Measurements from ENCODE around the gene TTC34. TPM values are rescaled to one million over a fixed set of nuclear protein-coding genes. Genes with fewer than 3 reads are reported as not detected.

TTC34 gene
- total and polyA plus RNA-seq, 2 of the 4 experiments (the other 2 are of a cell fraction) = under 0.01 to 0.09 TPM

DNA sequence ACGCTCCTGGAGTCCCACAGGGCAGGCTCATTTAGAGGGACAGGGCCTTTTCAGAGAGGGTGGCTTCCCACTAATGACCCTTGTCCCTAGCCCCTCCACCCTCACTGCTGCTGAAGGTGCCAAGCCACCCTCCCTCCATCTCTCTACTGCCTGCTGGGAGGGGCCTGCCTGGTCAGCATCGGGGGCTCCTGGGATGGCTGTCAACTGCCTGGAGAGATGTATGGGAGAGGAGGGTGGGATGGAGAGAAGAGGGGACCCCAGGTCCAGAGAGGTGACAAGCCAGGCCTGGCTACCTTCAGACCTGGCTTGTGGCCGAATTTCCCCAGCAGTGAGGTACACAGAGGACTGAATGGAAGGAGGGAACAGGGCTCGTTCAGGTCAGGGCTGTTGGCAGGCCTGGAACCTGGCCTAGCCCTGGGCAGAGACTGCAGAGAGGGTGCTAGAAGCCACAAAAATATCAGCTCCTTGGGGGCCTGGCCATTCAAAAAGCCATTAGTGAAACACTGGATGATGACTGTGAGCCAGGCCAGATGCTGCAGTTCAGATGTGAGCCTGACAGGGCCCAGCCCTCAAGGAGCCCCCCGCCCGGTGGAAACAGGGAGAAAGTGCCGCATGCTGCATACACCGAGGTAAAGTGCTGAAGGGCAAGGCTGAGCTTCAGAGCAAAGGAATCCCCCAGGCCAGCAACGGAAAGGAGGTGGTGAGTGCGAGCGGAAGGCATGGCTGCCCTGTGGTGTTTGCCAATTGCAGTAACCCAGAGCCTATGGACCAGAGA lies 188.7 kb downstream of the TTC34 start:
- ATAC-seq (ENCODE audit: low read depth) (no peak), DNase-seq (no peak)
- Histone ChIP-seq H3K9ac (ENCODE audit: low read depth, low read length) (no peak overlapping the region), H4K91ac (ENCODE audit: insufficient read depth, low read depth, low read length) (no peak overlapping the region), H3K56ac (ENCODE audit: extremely low read depth, insufficient read depth, low read length) (no peak overlapping the region), H4K5ac (ENCODE audit: low read depth, low read length) (no peak overlapping the region), H2BK120ac (ENCODE audit: low read depth, low read length) (no peak overlapping the region), H2AK5ac (ENCODE audit: low read depth, low read length) (no peak overlapping the region), H3K79me1 (ENCODE audit: low read depth in 1 of 2, low read length in 2 of 2) (no peaks in the 10 kb centered on the region), H4K8ac (ENCODE audit: low read depth in 2 of 2, low read length in 2 of 2) (no peak overlapping the region), H3K9me1 (ENCODE audit: insufficient read depth, low read length) (no peaks in the 10 kb centered on the region), H3K9me3 (ENCODE audit: control insufficient read depth, insufficient read depth, low read length) (0 out of 2 replicates have a peak, but pooled peaks cover 1% of the 10 kb centered on the region), H3K14ac (replicated peaks; ENCODE audit: low read depth, low read length) (no peak overlapping the region), H3K4me2 (ENCODE audit: low read depth, low read length) (no peak overlapping the region), H3K18ac (ENCODE audit: low read depth, low read length) (no peak overlapping the region), H3K4me1 (ENCODE audit: control insufficient read depth, insufficient read depth, low read length) (no peaks in the 10 kb centered on the region), H2AFZ (replicated peaks; ENCODE audit: low read length, poor library complexity) (no peak overlapping the region), H2AK9ac (replicated peaks; ENCODE audit: low read depth, low read length, poor library complexity) (no peak overlapping the region), H3K36me3 (ENCODE audit: control insufficient read depth, insufficient read depth, low read length) (no peaks in the 10 kb centered on the region), H2BK15ac (ENCODE audit: low read depth, low read length) (no peak overlapping the region), H2BK20ac (ENCODE audit: low read depth, low read length) (no peak overlapping the region), H3K4me3 (ENCODE audit: insufficient read depth, low read depth, low read length) (no peak overlapping the region), H3K27me3 (ENCODE audit: control insufficient read depth, insufficient read depth, low read length) (no peaks in the 10 kb centered on the region; the same call in 1 of the 2 replicates), H3K23ac (ENCODE audit: low read depth, low read length) (no peak overlapping the region), H4K20me1 (ENCODE audit: insufficient read depth, low read length) (no peaks in the 10 kb centered on the region), H2BK5ac (ENCODE audit: low read depth, low read length, poor library complexity, severe bottlenecking) (no peak overlapping the region), H3K27ac (ENCODE audit: insufficient read depth, low read length) (no peak overlapping the region), H3K4ac (ENCODE audit: low read depth, low read length) (no peak overlapping the region)
- POLR2A ChIA-PET (ENCODE audit: unreplicated experiment) = no interaction called here
- dilution Hi-C loops (cut with HindIII; ENCODE audit: low sequenced_read_pairs, unreplicated experiment) = no loop called here
- WGBS, 2 experiments (ENCODE audit: extremely low coverage in 2 of 2, insufficient read length in 1 of 2) = 37% methylated on average over 9 of the region's 11 CpGs; no CpG with 5 or more reads in 1 of the 2 experiments
- in situ Hi-C loops (cut with MboI; ENCODE audit: low sequenced_read_pairs) = no loop called here
- BruUV-seq (replicated peaks) = no TSS peak
- CTCF ChIA-PET = no interaction called here
- TF ChIP-seq MAZ (IDR thresholded peaks at IDR 0.05; ENCODE audit: borderline replicate concordance, low read depth, low read length) (no peak), CEBPB (IDR thresholded peaks at IDR 0.05; ENCODE audit: low read depth, low read length) (no peak), ELK1 (IDR thresholded peaks at IDR 0.05; ENCODE audit: borderline replicate concordance, low read depth, low read length) (no peak), CTCF (conservative IDR thresholded peaks at IDR 0.05; ENCODE audit: low read depth, low read length) (no peak)
- intact Hi-C loops (cut with micrococcal nuclease) = no loop called here
